Measurements from ENCODE around the gene STK32A.
A peak's percentile ranks its signal among the peaks of the same experiment; 100 is the strongest.

STK32A gene

GRCh38 chr5:147426640-147427327, 192.0 kb downstream of the STK32A start:
- no peak overlapping the region for H3K4me3 ChIP-seq (ENCODE audit: low read depth, low read length)
- no peak overlapping the region for H3K27ac ChIP-seq (ENCODE audit: low read depth, low read length)
- H3K9ac ChIP-seq (ENCODE audit: low read depth, low read length): no peak overlapping the region

DNA sequence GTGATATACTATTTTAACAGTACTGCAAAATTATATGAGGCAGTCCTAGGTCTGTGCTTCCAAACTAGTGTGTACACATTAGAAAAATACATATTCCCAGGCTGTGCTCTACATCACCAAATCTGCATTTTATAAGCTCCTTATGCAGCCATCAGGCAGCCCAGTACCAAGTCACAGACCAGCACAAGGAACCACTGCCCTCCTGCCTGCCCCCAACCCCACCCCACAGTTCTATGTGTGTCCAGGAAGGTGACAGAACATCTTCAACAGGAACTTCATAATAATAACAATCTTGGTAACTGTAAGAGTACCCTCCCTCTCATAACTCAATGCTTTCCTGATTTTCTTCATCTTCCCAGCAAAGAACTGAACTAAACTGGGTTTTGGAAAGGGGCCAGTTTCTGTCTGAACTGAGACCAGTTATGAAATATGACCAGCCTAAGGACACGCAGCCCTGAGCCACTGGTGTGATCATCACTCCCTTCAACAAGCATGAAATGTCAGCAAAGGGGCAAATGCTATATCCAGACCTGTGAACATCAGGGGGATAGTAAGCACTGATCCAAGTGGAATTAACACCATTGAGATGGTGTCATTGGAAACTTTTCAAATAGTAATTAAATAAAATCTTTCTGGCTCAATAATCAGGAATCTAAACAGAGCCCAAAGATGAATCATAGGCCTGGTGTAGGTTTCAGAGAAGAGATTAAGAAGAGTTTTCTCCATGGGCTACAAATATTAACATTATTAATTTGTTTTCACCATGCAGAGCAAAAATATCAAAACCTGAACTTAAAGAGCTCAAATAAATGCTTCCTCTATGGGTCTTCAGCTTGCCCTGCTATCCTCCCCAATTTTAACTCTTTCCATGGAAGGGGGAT, 192.9 kb downstream of the STK32A start:
- no peak overlapping the region for H3K4me3 ChIP-seq (ENCODE audit: low read depth, low read length)
- H3K4me1 ChIP-seq (ENCODE audit: control insufficient read depth, insufficient read depth, low read length): peaks cover 20% of the 10 kb centered on the region; the same call in 1 of the 2 replicates
- H3K9me3 ChIP-seq (ENCODE audit: control insufficient read depth, insufficient read depth, low read length): no peaks in the 10 kb centered on the region
- H3K9ac ChIP-seq (ENCODE audit: low read depth, low read length): no peak overlapping the region
- no peak overlapping the region for H3K27ac ChIP-seq (ENCODE audit: low read depth, low read length)
- no peaks in the 10 kb centered on the region for H3K27me3 ChIP-seq (ENCODE audit: control insufficient read depth, insufficient read depth, low read length)
- H3K36me3 ChIP-seq (ENCODE audit: control insufficient read depth, insufficient read depth, low read length): peaks cover 80% of the 10 kb centered on the region

More at GRCh38 chr5:147426640-147427327, 192.0 kb downstream of the STK32A start:
- Histone ChIP-seq H3K4me1 (ENCODE audit: control insufficient read depth, insufficient read depth, low read length) (peaks cover 10% of the 10 kb centered on the region; the same call in 1 of the 2 replicates), H3K27me3 (ENCODE audit: control insufficient read depth, insufficient read depth, low read length) (no peaks in the 10 kb centered on the region), H3K36me3 (ENCODE audit: control insufficient read depth, insufficient read depth, low read length) (peaks cover 75% of the 10 kb centered on the region), H3K9me3 (ENCODE audit: control insufficient read depth, insufficient read depth, low read length) (no peaks in the 10 kb centered on the region)

- Histone ChIP-seq H3K27me3 (ENCODE audit: control insufficient read depth, insufficient read depth, low read length) (no peaks in the 10 kb centered on the region), H3K27ac (ENCODE audit: low read depth, low read length) (no peak overlapping the region), H3K9me3 (ENCODE audit: control insufficient read depth, insufficient read depth, low read length) (no peaks in the 10 kb centered on the region), H3K4me3 (ENCODE audit: low read depth, low read length) (no peak overlapping the region), H3K4me1 (ENCODE audit: control insufficient read depth, insufficient read depth, low read length) (peaks cover 38% of the 10 kb centered on the region), H3K9ac (ENCODE audit: low read depth, low read length) (no peak overlapping the region), H3K36me3 (ENCODE audit: control insufficient read depth, insufficient read depth, low read length) (peaks cover 77% of the 10 kb centered on the region)
Measured at GRCh38 chr5:147430628-147431027, 195.8 kb downstream of the STK32A start.

- H3K36me3 ChIP-seq (ENCODE audit: control insufficient read depth, insufficient read depth, low read length): peaks cover 77% of the 10 kb centered on the region
- H3K9me3 ChIP-seq (ENCODE audit: control insufficient read depth, insufficient read depth, low read length): no peaks in the 10 kb centered on the region
- H3K27ac ChIP-seq (ENCODE audit: low read depth, low read length): peak overlapping the region; percentile 31
- peaks cover 47% of the 10 kb centered on the region for H3K4me1 ChIP-seq (ENCODE audit: control insufficient read depth, insufficient read depth, low read length)
- H3K9ac ChIP-seq (ENCODE audit: low read depth, low read length): no peak overlapping the region
- H3K27me3 ChIP-seq (ENCODE audit: control insufficient read depth, insufficient read depth, low read length): no peaks in the 10 kb centered on the region
- H3K4me3 ChIP-seq (ENCODE audit: low read depth, low read length): no peak overlapping the region
Measured at GRCh38 chr5:147431586-147431985, 196.8 kb downstream of the STK32A start.

GRCh38 chr5:147432323-147432722, 197.5 kb downstream of the STK32A start:
- H3K4me1 ChIP-seq (ENCODE audit: control insufficient read depth, insufficient read depth, low read length): peaks cover 53% of the 10 kb centered on the region
- H3K36me3 ChIP-seq (ENCODE audit: control insufficient read depth, insufficient read depth, low read length): peaks cover 71% of the 10 kb centered on the region
- H3K9me3 ChIP-seq (ENCODE audit: control insufficient read depth, insufficient read depth, low read length): no peaks in the 10 kb centered on the region
- no peak overlapping the region for H3K4me3 ChIP-seq (ENCODE audit: low read depth, low read length)
- H3K9ac ChIP-seq (ENCODE audit: low read depth, low read length): no peak overlapping the region
- H3K27ac ChIP-seq (ENCODE audit: low read depth, low read length): peak overlapping the region; percentile 31
- no peaks in the 10 kb centered on the region for H3K27me3 ChIP-seq (ENCODE audit: control insufficient read depth, insufficient read depth, low read length)

DNA sequence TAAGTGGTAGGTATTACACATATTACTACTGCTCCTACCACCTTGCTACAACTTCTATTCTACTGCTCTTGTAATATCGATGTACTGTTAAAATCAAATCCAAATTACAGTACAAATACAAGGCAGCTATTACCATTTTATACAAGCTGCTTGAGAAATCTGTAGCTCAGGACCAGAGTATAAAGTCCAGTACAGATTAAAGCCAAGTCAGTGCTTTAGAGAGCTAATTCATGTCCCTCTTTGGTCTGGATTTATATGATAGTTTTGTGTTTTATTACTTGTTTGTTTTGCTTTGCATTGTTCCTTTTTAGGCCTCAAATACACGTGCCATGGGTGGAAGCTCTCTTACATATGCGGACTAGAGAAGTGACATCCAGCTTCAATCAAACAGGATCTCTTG, 199.2 kb downstream of the STK32A start:
- Histone ChIP-seq H3K36me3 (ENCODE audit: control insufficient read depth, insufficient read depth, low read length) (peaks cover 73% of the 10 kb centered on the region), H3K4me1 (ENCODE audit: control insufficient read depth, insufficient read depth, low read length) (peaks cover 62% of the 10 kb centered on the region), H3K9ac (ENCODE audit: low read depth, low read length) (no peak overlapping the region), H3K4me3 (ENCODE audit: low read depth, low read length) (no peak overlapping the region), H3K27ac (ENCODE audit: low read depth, low read length) (no peak overlapping the region), H3K27me3 (ENCODE audit: control insufficient read depth, insufficient read depth, low read length) (no peaks in the 10 kb centered on the region), H3K9me3 (ENCODE audit: control insufficient read depth, insufficient read depth, low read length) (no peaks in the 10 kb centered on the region)

- Histone ChIP-seq H3K9me3 (ENCODE audit: control insufficient read depth, insufficient read depth, low read length) (no peaks in the 10 kb centered on the region), H3K4me1 (ENCODE audit: control insufficient read depth, insufficient read depth, low read length) (peaks cover 66% of the 10 kb centered on the region), H3K4me3 (ENCODE audit: low read depth, low read length) (no peak overlapping the region), H3K9ac (ENCODE audit: low read depth, low read length) (no peak overlapping the region), H3K27ac (ENCODE audit: low read depth, low read length) (no peak overlapping the region), H3K36me3 (ENCODE audit: control insufficient read depth, insufficient read depth, low read length) (peaks cover 84% of the 10 kb centered on the region), H3K27me3 (ENCODE audit: control insufficient read depth, insufficient read depth, low read length) (no peaks in the 10 kb centered on the region)
Measured at GRCh38 chr5:147436596-147436995, 201.8 kb downstream of the STK32A start.

DNA sequence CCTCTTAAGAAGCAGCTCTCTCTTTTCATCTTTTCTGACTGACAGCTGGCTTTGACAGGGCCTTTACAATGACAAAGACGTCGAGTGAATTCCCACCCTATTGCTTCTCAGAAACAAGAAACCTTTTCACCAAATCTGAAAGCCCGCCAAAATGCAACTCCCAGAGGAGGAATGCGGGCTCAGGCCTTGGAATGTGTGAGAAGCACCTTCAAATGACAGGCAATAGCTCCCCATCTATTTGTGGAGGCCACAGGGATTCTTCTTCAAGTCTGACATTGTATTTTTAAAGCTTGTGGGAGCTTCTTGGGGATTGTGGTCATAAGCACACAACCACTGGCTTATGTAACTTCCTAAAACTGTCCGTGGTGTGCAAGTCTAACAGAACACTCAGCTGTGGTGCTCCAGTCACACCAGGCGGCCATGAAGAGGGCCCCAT, 202.4 kb downstream of the STK32A start:
- Histone ChIP-seq H3K4me3 (ENCODE audit: low read depth, low read length) (no peak overlapping the region), H3K36me3 (ENCODE audit: control insufficient read depth, insufficient read depth, low read length) (peaks cover 84% of the 10 kb centered on the region), H3K27ac (ENCODE audit: low read depth, low read length) (peak overlapping the region; percentile 42), H3K4me1 (ENCODE audit: control insufficient read depth, insufficient read depth, low read length) (peaks cover 63% of the 10 kb centered on the region), H3K9ac (ENCODE audit: low read depth, low read length) (no peak overlapping the region), H3K27me3 (ENCODE audit: control insufficient read depth, insufficient read depth, low read length) (no peaks in the 10 kb centered on the region), H3K9me3 (ENCODE audit: control insufficient read depth, insufficient read depth, low read length) (no peaks in the 10 kb centered on the region)
